Fibroblast of pulmonary artery (primary cell): ENCODE results near the gene RAI14.
A peak's percentile ranks its signal among the peaks of the same experiment; 100 is the strongest.

ENCODE experiments used
- DNase-seq: peaks from one replicate; pipeline ENCODE4 v3.0.0-alpha.2; 2010; ENCODE audit warnings: low read depth
- H3K4me3 ChIP-seq: replicated peaks from 2 replicates; pipeline ENCODE4 v1.5.1; 2011; ENCODE audit warnings: low read depth, mild to moderate bottlenecking, control low read depth, low read length, moderate library complexity
- CTCF ChIP-seq: IDR thresholded peaks from 2 replicates; pipeline ENCODE4 v1.5.1; 2011; ENCODE audit warnings: mild to moderate bottlenecking, control low read depth, low read length, inconsistent platforms; ENCODE audit errors: missing control alignments

The RAI14 gene

GRCh38 chr5:34656001-34656699 lies at the start of gene RAI14:
Gene RAI14 (plus strand): TSS chr5:34656328. CDS start chr5:34686920, 30,592 bp downstream.
- TF ChIP-seq CTCF, result no peak
- H3K4me3 ChIP-seq, result peak within 1 kb of the TSS; percentile 86
- DNase-seq, result peak; percentile 87

DNA sequence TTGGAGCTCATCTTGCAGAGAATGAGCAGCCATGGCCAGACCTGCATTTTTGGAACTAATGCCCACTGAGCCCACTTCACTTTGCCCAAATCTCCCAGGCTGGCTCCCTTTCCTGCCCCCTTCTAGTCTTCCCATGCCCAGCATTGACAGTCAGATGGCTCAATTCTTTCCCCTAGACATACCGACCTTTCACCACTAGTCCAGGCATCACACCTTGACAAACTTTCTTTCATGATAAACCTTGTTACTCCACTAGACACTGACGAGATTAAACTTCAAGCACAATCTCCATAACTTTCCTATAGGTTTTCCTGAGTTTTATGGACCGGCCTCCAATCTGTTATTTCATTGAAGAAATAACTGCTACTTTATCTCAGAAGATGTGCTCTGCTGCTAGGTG lies 47.8 kb upstream of the RAI14 start:
- TF ChIP-seq CTCF, result no peak
- DNase-seq, result no peak
- no peak overlapping the region for H3K4me3 ChIP-seq

GRCh38 chr5:34608859-34609648 lies 47.1 kb upstream of the RAI14 start:
- peak; percentile 95 for DNase-seq
- no peak overlapping the region for H3K4me3 ChIP-seq
- no peak for TF ChIP-seq CTCF

GRCh38 chr5:34609951-34610441 lies 46.1 kb upstream of the RAI14 start:
- TF ChIP-seq CTCF, result no peak
- no peak for DNase-seq

GRCh38 chr5:34610546-34610945 lies 45.6 kb upstream of the RAI14 start:
- DNase-seq, result no peak
- TF ChIP-seq CTCF, result no peak
- no peak overlapping the region for H3K4me3 ChIP-seq

More at GRCh38 chr5:34609951-34610441, 46.1 kb upstream of the RAI14 start:
- no peak overlapping the region for H3K4me3 ChIP-seq

- TF ChIP-seq CTCF, result no peak
- no peak overlapping the region for H3K4me3 ChIP-seq
- no peak for DNase-seq
Observed at GRCh38 chr5:34611464-34612415, 44.4 kb upstream of the RAI14 start.
